GM12872 (cell line): ENCODE data around the gene ZDHHC22.

ENCODE experiments used
- TF ChIP-seq, protein P1 (sequence below): IDR thresholded peaks from 3 replicates; pipeline ENCODE4 v1.5.1; 2011; ENCODE audit warnings: low read depth, mild to moderate bottlenecking, low read length, moderate library complexity; ENCODE audit not compliant: insufficient read depth

ZDHHC22 gene

GRCh38 chr14:77104393-77104792, 37.2 kb downstream of the ZDHHC22 start:
- TF ChIP-seq, protein P1, sequence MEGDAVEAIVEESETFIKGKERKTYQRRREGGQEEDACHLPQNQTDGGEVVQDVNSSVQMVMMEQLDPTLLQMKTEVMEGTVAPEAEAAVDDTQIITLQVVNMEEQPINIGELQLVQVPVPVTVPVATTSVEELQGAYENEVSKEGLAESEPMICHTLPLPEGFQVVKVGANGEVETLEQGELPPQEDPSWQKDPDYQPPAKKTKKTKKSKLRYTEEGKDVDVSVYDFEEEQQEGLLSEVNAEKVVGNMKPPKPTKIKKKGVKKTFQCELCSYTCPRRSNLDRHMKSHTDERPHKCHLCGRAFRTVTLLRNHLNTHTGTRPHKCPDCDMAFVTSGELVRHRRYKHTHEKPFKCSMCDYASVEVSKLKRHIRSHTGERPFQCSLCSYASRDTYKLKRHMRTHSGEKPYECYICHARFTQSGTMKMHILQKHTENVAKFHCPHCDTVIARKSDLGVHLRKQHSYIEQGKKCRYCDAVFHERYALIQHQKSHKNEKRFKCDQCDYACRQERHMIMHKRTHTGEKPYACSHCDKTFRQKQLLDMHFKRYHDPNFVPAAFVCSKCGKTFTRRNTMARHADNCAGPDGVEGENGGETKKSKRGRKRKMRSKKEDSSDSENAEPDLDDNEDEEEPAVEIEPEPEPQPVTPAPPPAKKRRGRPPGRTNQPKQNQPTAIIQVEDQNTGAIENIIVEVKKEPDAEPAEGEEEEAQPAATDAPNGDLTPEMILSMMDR: no peak

DNA sequence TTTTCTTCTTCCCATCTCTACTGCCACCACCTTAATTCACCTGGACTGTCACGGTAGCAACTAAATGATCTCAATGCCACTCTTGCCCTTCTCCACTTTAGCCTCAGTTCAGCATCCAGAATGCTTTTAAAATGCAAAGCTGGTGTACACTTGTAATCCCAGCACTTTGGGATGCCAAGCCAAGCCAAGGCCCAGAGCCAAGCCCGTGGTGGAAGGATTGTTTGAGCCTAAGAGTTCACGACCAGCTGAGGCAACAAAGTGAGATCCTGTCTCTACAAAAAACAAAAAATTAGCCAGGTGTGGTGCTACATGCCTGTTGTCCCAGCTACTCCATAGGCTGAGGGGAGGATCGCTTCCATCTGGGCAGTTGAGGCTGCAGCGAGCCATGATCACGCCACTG, 37.6 kb downstream of the ZDHHC22 start:
- TF ChIP-seq, protein P1: no peak

- TF ChIP-seq, protein P1: no peak
These were observed 38.1 kb downstream of the ZDHHC22 start for GRCh38 chr14:77103475-77103874.

DNA sequence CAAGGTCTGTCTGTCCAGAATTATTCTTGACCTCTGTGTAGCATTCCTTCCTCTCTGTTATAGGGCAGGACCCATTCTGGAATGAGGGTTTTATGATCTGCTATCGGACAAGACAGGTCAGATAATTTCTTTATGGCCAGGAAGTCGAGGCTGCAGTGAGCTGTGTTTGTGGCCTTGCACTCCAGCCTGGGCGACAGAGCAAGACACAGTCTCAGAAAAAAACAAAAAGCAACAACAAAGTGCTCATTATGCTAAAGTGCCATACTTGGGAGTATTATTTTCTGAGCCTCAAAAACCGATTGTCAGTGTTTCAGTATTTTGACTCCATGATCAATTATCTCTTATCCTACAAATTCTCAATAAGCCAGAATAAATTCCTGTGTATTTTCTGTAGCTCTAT, 39.4 kb downstream of the ZDHHC22 start:
- TF ChIP-seq, protein P1: no peak

DNA sequence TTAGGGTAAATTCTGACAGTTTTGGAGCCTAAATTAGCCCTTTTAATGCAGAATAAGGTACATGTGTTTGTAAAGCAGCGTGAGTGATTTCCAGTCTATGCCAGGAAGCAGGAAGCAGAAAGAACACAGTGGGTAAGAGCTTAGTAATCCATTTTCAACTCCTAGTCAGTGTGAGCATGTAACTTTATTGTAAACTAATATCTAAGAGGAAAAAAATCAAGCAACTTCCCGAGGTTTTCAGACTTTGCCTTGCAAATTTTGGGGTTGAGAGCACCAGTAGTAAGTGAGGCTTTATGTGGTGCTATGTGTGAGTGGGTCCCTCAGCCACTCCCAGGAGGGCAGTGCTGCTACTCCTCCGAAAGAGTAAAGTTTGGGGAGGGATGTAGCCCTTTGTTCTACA, 40.6 kb downstream of the ZDHHC22 start:
- TF ChIP-seq, protein P1: no peak

DNA sequence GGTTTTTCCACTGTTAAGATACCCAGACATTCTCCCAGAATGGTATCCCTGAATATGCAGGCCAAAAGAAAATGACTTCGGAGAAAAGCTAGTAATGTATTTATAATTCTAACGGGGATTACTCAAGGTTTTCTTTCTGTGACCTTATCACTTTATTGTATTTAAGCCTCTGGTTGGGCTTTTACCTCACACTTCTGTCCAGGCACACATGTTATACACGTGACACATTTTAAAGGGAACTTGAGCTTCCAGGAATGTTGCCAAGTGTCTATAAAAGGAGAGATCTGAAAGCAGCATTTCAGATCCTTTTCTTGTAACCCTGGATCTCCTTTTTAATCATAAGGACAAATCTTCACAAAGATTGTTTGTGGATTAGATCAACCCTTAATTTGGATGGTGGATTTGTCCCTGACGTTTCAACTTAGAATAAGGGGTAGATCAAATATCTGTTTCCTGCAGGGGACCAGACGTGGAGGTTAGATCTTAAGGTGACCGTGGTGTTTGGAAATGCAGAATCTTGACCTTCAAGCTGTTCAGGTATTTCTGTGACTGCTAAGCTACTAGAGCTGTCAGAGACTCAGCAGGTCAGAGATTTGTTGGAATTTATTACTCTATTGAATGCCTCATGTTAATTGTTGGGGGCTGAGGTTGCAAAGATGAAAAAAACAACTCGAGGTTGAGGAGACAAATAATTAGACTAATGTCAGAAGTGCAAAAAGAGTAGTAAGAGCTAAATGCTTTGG, 42.0 kb downstream of the ZDHHC22 start:
- TF ChIP-seq, protein P1: no peak

- TF ChIP-seq, protein P1: no peak
These were observed 42.9 kb downstream of the ZDHHC22 start for GRCh38 chr14:77098529-77099353.
